D721Med (cell line): Measurements from ENCODE around the gene BHLHE23.

Experiments used
- DNase-seq: peaks from one replicate; pipeline ENCODE4 v3.0.0; 2011; ENCODE audit warnings: low spot score; ENCODE audit not compliant: insufficient read length
- FAIRE-seq: peaks from 2 replicates; lab custom pipeline; 2011; peaks lifted over from hg19 to GRCh38; lab: Jason Lieb, UNC
- TF ChIP-seq, protein P1 (sequence below): IDR thresholded peaks from 2 replicates; pipeline ENCODE4 v1.5.1; 2012; ENCODE audit warnings: mild to moderate bottlenecking, control low read depth; ENCODE audit not compliant: insufficient read depth; ENCODE audit errors: missing control alignments

Gene BHLHE23

DNA sequence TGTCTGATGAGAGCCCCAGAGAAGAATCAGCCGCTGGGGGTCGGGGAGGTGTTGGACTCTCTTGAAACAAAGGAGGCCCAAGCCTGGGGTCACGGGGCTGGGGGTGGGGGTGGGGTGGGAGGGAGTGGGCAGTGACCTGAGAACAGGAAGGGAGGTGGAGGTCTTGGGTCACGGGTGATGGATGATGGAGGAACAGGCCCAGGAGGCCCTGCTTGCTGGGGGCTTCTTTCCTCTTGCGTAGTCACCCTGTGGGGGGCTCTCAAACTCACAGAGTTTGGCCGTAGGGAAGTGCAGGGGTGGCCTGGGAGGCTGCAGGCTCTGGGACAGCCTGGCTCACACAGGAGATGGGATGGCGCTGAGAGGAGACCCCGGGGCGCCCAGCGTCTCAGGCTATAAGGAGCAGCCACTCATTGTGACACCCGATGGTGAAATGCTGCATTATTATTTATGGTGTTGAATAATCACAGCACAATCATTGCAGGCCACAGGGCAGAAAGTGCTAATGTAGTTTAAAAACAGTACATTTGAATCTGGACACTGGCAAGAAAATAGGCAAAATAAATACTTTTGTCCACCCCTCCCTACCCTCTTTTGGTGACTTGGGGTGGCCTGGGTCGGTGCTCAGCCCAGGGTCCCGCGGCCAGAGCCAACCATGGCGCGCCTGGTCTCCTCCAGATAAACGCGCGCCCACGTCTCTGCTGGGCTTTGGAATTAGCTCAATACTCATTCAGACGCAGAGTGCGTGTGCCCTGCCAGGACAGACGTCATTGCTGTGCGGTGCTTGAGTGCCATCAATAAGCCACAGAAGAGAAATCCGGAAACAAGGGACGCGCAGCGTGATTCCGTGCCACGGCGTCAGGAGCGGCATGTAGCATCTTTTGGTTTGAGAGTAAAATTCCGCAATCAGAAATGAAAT, 27.3 kb upstream of the BHLHE23 start:
- FAIRE-seq, result no peak
- TF ChIP-seq, protein P1, sequence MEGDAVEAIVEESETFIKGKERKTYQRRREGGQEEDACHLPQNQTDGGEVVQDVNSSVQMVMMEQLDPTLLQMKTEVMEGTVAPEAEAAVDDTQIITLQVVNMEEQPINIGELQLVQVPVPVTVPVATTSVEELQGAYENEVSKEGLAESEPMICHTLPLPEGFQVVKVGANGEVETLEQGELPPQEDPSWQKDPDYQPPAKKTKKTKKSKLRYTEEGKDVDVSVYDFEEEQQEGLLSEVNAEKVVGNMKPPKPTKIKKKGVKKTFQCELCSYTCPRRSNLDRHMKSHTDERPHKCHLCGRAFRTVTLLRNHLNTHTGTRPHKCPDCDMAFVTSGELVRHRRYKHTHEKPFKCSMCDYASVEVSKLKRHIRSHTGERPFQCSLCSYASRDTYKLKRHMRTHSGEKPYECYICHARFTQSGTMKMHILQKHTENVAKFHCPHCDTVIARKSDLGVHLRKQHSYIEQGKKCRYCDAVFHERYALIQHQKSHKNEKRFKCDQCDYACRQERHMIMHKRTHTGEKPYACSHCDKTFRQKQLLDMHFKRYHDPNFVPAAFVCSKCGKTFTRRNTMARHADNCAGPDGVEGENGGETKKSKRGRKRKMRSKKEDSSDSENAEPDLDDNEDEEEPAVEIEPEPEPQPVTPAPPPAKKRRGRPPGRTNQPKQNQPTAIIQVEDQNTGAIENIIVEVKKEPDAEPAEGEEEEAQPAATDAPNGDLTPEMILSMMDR, result no peak
- DNase-seq, result no peak

DNA sequence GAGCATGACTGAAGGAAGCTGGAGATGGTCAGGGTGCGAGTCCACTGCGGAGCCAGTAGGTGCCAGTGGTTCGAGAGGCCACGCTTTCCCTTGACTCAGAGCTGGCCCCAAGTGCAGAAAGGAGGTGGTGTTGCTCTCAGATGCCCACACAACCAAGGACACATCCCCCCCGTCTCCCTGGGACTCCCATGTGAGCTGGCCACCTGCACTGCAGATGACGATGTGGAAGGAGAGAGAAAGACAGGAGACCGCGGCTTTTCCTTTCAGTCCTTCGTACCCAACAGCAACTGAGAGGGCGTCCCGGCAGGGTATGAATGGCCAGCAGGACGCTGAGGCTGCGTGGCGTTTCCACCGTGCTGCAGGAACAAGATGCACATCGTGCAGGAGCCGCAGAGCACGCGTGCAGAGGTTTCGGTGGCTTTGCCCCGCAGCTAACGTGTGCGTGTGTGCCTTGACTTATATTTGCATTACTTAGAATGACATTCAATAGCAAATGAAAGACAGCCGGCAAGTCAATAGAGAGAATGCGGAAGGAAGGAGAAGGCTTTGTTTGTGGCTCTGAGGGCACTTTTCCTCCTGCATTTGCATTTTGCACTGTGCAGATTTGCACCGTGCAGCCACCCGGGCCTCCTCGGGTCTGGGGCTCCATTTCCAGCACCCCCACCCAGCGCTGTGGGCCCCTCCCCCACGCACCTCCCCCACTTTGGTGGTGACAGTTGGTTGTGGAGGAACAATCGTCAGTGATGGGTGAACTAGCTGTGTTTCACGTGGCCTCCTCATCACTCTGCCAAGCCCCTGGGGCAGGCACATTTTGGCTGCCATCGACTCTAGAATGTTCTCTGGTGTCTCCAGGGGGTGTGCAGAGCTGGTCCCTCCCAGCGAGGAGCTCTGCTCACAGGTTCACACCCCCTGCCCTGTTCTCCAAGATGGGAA, 26.4 kb upstream of the BHLHE23 start:
- TF ChIP-seq, protein P1, result no peak
- DNase-seq (no peak), FAIRE-seq (no peak)

DNA sequence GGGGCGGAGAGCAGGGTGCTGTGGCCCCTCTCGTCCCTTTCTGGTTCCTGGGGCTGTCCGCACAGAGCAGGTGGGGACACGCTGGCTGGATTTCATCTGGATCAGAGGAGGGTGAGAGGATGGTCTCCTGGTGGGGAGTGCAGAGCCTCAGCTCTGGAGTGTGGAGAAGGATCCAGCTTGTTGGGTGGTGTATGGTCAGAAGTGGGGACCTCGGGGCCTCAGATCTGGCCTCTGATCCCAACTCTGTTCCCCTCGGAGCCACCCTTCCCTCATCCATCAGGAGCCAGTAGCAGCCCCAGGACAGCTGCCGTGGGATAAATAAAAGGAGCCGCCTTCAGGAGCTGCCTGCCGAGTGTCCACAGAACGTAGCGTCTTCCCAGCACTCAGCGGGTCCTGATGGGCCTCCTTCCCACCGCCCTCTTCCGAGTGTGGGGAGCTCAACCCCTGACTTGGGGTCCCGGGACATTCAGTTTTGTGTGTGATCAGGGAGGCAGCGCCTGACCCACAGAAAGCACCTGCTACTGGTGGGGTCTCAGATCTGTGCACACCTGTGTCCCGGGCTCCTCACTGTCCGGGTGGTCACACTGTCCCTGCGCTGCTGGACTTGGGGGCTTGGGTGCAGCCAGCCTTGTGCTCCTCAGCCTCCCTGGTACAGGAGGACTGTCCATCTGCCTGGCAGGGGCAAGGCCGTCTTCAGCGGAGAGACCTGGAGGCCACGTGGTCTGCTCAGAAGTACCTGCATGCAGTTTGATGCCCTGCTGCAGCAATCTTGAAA, 25.4 kb upstream of the BHLHE23 start:
- no peak for FAIRE-seq
- DNase-seq, result no peak

DNA sequence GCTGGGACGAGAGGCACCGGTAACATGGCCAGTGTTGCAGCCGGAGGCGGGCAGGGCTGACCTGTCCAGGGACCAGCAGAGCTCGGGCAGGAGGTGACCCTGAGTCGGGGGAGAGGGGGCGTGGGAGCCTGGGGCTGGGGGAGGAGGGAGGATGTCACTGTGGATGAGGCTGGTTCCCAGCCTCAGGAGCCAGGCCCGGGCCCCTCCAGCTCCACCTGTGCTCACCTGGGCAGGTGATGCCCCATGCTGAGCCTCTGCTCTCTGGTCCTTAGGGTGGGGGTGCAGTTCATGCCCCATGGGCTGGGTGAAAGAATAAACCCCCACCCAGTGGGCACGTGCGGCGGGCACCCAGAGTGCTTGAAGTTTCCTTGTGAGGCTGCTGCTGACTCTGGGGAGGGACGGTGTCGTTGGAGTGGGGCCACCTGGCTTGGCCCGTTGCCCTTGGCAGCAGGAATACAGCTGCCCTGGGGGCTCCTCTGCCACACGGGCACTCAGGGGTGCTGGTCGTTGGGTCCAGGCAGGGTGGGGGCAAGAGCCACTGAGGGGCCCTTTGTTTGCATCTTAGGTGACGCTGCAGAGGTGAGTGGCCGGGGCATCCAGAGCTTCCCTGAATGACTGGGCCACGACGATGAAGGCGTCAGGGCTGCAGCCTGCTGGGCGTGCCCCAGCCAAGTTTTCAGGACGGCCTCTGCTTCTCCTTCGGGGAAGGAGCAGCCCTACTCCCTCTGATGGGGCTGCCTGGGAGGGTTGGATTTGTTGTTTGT, 24.7 kb upstream of the BHLHE23 start:
- TF ChIP-seq, protein P1, result no peak
- FAIRE-seq (no peak), DNase-seq (no peak)

More for the DNA sequence above, 25.4 kb upstream of the BHLHE23 start:
- TF ChIP-seq, protein P1, result no peak

DNA sequence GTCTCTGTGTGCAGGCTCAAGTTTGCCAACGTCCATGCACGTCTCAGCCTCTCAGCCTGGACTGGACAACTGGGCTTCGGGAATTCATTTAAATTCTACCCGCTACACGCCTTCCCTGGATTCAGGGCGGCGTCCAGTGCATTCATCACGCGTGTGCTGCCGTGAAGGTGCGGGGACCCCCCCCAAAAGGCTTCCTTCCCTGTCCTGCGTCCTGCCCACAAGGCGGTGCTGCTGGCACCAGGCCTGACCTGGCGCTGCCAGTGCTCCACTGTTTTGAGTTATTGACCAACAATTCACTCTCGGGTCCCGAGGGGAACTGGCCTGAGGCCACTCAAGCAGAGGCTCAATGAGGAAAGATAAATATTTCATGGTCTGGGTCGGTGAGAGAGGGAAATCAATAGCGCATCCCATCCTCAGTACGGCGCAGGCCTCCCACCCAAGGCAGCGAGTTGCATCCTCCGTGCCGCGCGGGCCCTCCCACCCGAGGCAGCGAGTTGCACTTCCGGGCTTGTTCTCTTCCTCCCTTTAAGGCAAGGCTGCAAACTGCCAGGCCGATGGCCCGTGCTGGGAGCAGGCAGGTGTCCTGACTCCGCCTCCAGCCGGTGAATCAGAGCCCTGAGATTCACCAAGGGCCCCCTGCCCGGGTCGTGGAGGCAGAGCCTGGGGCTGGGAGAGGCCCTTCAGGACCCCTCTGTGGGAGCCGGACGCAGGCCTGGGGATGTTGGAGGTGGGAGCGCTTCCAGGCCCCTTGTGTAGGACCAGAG, 22.8 kb upstream of the BHLHE23 start:
- FAIRE-seq (no peak), DNase-seq (no peak)
- TF ChIP-seq, protein P1, result no peak

DNA sequence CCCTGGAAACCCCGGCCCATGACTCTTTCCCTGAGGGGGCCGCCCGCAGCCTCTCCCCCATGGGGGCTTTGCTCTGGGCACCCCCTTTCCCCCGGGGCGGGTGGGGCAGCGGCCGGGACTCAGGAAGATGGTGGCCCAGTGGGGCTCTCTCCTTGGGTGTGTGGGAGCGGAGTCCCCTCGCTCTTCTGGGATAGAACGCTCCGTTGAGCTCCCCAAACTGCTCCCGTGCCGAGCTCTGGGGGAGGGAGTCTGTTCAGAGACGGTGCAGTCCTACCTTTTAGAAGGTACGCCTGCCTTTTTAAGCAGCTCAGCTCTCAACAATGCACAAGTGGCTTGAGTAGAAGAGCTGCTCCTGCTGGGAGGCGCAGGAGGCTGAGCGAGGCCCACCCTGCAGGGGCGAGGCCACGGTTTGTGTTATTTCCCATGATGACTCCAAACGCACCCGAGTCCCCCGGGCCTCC, 21.7 kb upstream of the BHLHE23 start:
- TF ChIP-seq, protein P1, result no peak
- FAIRE-seq (no peak), DNase-seq (no peak)
